Uterus (tissue), 4 donors: ENCODE data around the gene RAB13. TPM values are rescaled to one million over a fixed set of nuclear protein-coding genes. Genes with fewer than 3 reads are reported as not detected.

Experiments used
- DNase-seq, 2 donors: peaks; one replicate each; pipeline ENCODE4 v3.0.0-alpha.2; 2019 to 2020
- H3K27ac ChIP-seq, 2 donors: fragments of 200-600 bp; sonication (generic); 1 replicate in 1 of 2; 2 replicates in 1 of 2; pipeline ENCODE4 v1.5.1; 2016 to 2018
- H3K27me3 ChIP-seq, 2 donors: fragments of 200-600 bp; sonication (generic); one replicate each; pipeline ENCODE4 v1.5.1; 2018 to 2019; ENCODE audit warnings: control low read depth in 1 of 2
- H3K36me3 ChIP-seq, 2 donors: fragments of 200-600 bp; sonication (generic); one replicate each; pipeline ENCODE4 v1.5.1; 2019; ENCODE audit warnings: control low read depth in 1 of 2
- H3K4me1 ChIP-seq, 2 donors: fragments of 200-600 bp; sonication (generic); one replicate each; pipeline ENCODE4 v1.5.1; 2018 to 2019; ENCODE audit warnings: control low read depth in 1 of 2
- H3K4me3 ChIP-seq, 2 donors: fragments of 200-600 bp; sonication (generic); 1 replicate in 1 of 2; 2 replicates in 1 of 2; pipeline ENCODE4 v1.5.1; 2018 to 2019; ENCODE audit warnings: mild to moderate bottlenecking in 1 of 2
- H3K9me3 ChIP-seq, 2 donors: fragments of 200-600 bp; sonication (generic); one replicate each; pipeline ENCODE4 v1.5.1; 2019; ENCODE audit warnings: control low read depth in 1 of 2
- POLR2A ChIP-seq, 2 donors: fragments of 450-650 bp; IDR thresholded peaks; one replicate each; pipeline ENCODE4 v1.6.1; 2016; ENCODE audit warnings: antibody characterized with exemption in 2 of 2, mild to moderate bottlenecking in 1 of 2, moderate library complexity in 1 of 2
- intact Hi-C: fragments of 100-400 bp; cut with DNase I; formaldehyde crosslinking; loops from one replicate; pipeline ENCODE4 v1.15.1; 2023; ENCODE audit warnings: low total_unique reads
- total RNA-seq, 4 donors: library from RNA; depleted of rRNA in 3 of 4; stranded (reverse); fragments of >200 nt in 3 of 4; gene quantifications; one replicate each; pipeline versions ENCODE4 v1.1.0 to v1.2.4, GENCODE V29; 2014 to 2023
- TF ChIP-seq, protein P1 (sequence below), 4 experiments: fragments of 200-600 bp in 2 of 4; fragments of 450-650 bp in 2 of 4; sonication (generic) in 2 of 4; IDR thresholded peaks; one replicate each; pipeline ENCODE4 v1.5.1; 2016 to 2019; ENCODE audit warnings: antibody characterized with exemption in 4 of 4, mild to moderate bottlenecking in 2 of 4, moderate library complexity in 1 of 4
- donor health status: DM: yes; HTN: yes; CAD: no.

Gene RAB13
- total RNA-seq, 4 donors from 2014 or later, result 16.9 to 120 (median 33.2) TPM

DNA sequence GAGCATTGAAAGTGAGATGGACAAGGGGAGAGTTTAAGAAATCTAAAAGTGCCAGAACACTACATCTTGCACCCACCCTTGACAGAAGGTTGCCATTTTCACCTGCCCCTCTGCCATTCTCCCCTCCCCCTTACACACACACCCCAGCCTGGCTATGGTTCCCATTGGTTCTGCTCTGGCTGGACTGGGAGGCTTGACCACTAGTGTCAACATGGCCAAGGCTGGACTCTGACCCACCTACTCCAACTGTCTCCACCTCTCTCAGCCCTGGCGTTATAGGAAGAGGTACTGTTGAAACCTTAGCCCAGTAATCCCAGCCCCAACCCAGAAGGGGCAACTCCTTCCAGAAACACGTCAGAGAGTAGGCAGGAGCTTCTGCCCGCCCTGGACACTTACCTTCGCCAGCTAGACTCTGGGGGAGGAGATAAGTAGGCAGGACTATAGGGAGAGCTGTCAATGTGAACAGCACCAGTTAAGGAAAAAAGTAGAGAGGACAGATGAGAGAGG lies 32.2 kb downstream of the RAB13 start:
- TF ChIP-seq POLR2A (IDR thresholded peaks at IDR 0.05), result no peak
- TF ChIP-seq, protein P1, sequence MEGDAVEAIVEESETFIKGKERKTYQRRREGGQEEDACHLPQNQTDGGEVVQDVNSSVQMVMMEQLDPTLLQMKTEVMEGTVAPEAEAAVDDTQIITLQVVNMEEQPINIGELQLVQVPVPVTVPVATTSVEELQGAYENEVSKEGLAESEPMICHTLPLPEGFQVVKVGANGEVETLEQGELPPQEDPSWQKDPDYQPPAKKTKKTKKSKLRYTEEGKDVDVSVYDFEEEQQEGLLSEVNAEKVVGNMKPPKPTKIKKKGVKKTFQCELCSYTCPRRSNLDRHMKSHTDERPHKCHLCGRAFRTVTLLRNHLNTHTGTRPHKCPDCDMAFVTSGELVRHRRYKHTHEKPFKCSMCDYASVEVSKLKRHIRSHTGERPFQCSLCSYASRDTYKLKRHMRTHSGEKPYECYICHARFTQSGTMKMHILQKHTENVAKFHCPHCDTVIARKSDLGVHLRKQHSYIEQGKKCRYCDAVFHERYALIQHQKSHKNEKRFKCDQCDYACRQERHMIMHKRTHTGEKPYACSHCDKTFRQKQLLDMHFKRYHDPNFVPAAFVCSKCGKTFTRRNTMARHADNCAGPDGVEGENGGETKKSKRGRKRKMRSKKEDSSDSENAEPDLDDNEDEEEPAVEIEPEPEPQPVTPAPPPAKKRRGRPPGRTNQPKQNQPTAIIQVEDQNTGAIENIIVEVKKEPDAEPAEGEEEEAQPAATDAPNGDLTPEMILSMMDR (IDR thresholded peaks at IDR 0.05), result no peak
- Histone ChIP-seq H3K27me3 (no peaks in the 10 kb centered on the region), H3K36me3 (no peaks in the 10 kb centered on the region), H3K9me3 (no peaks in the 10 kb centered on the region), H3K27ac (no peak overlapping the region), H3K4me3 (no peak overlapping the region), H3K4me1 (peaks cover 6 to 12% of the 10 kb centered on the region in 2 donors)
- intact Hi-C loops, result no loop called here
- DNase-seq, result no peak

DNA sequence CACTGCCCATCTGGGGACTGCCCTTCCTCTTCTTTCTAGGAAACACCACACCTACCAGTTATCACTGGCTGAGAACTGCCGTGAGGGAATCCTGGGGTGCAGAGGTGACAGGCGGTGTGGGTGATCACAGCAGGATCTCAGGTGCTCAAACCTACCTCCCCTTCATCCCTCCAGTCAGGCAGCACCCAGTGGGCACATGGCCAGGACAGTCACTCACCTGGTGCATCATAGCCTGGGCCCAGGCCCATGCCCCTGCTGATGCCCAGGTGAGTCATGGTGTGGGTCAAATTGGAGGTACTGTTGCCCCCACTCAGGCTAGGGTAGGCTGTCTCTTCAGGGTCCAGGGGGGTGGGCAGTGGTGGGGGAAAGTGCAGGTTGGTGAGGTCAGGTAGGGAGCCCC lies 34.3 kb downstream of the RAB13 start:
- H3K27ac ChIP-seq, result no peak overlapping the region
- peaks cover 3 to 10% of the 10 kb centered on the region in 2 donors for H3K4me1 ChIP-seq
- no peaks in the 10 kb centered on the region for H3K36me3 ChIP-seq
- no peak for DNase-seq
- no peaks in the 10 kb centered on the region for H3K27me3 ChIP-seq
- intact Hi-C loops, result no loop called here
- no peak for TF ChIP-seq POLR2A (IDR thresholded peaks at IDR 0.05)
- TF ChIP-seq, protein P1 (IDR thresholded peaks at IDR 0.05), result no peak
- no peak overlapping the region for H3K4me3 ChIP-seq
- H3K9me3 ChIP-seq, result no peaks in the 10 kb centered on the region

- intact Hi-C loops, result no loop called here
- no peak for DNase-seq
- H3K36me3 ChIP-seq, result no peaks in the 10 kb centered on the region
- peaks cover 0 to 4% of the 10 kb centered on the region in 2 donors for H3K4me1 ChIP-seq
- TF ChIP-seq, protein P1 (IDR thresholded peaks at IDR 0.05), result no peak
- no peak for TF ChIP-seq POLR2A (IDR thresholded peaks at IDR 0.05)
- no peaks in the 10 kb centered on the region for H3K9me3 ChIP-seq
- H3K27me3 ChIP-seq, result no peaks in the 10 kb centered on the region
- no peak overlapping the region for H3K4me3 ChIP-seq
- H3K27ac ChIP-seq, result no peak overlapping the region
These were observed 35.0 kb downstream of the RAB13 start for GRCh38 chr1:153951183-153951582.

DNA sequence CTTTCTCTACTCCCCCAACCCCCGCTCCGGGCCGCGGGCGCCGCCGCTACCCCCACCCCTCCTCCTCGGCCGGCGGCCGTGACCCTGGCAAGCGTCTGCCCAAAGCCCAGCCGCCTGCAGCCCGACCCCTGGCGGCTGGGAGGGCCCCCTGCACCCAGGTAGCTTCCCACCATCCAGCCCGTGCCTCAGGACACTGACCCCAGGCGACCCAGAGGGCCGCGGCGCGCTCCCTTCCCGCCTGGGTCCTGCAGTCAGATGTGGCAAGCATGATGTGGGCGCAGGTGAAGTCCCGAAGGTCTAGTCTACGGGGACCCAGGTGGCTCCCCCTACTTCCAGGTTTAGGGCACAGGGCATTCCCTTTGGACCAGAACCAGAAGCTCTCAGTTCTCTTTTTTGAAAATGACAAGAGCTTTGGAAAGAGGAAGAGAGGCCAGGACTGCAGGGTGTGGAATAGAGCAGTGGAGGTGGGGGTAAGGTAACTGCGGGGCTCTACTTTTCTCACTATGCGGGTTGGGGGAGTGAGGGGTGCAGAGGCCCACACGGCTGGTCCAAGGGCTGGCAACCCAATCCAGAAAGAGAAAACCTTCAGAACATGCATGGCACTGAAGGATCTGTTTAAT lies 39.4 kb downstream of the RAB13 start, which contains the start of gene DENND4B:
Gene DENND4B (minus strand): TSS at position 97 of the 620 bp plus-strand sequence. CDS start 2,344 bp downstream, outside the sequence.
- no peaks in the 10 kb centered on the region for H3K27me3 ChIP-seq
- peak within 1 kb of the TSS; percentile 51 to 93 for H3K4me3 ChIP-seq
- no peak for TF ChIP-seq POLR2A (IDR thresholded peaks at IDR 0.05)
- TF ChIP-seq, protein P1 (IDR thresholded peaks at IDR 0.05), result peak; percentile 93 to 99 (median 96)
- H3K4me1 ChIP-seq, result peaks cover 6 to 10% of the 10 kb centered on the region in 2 donors
- peak within 1 kb of the TSS; percentile 94 to 98 for H3K27ac ChIP-seq
- intact Hi-C loops, result no loop called here
- H3K9me3 ChIP-seq, result no peaks in the 10 kb centered on the region
- H3K36me3 ChIP-seq, result no peaks in the 10 kb centered on the region
- DNase-seq, result peak; percentile 77 to 82

GRCh38 chr1:153945795-153946621 lies 40.1 kb downstream of the RAB13 start:
- peaks cover 6 to 10% of the 10 kb centered on the region in 2 donors for H3K4me1 ChIP-seq
- TF ChIP-seq, protein P1 (IDR thresholded peaks at IDR 0.05), result peak in 1 of 4 experiments; percentile 35
- TF ChIP-seq POLR2A (IDR thresholded peaks at IDR 0.05), result peak; percentile 46 to 53
- H3K36me3 ChIP-seq, result no peaks in the 10 kb centered on the region
- H3K9me3 ChIP-seq, result no peaks in the 10 kb centered on the region
- peak overlapping the region; percentile 94 to 98 for H3K27ac ChIP-seq
- H3K27me3 ChIP-seq, result no peaks in the 10 kb centered on the region
- H3K4me3 ChIP-seq, result peak overlapping the region; percentile 51 to 93
- DNase-seq, result peak; percentile 68 to 73
- intact Hi-C loops, result no loop called here
